OCI-LY1 (cell line): ENCODE data around the gene ELMOD2.

ENCODE experiments used
- H2AFZ ChIP-seq: fragments of 200-600 bp; sonication (generic), shearing (Covaris generic); 2 replicates; pipeline ENCODE4 v1.6.0; 2014; ENCODE audit warnings: antibody characterized with exemption, mild to moderate bottlenecking, low read length
- H3F3A ChIP-seq: fragments of 200-600 bp; sonication (generic), shearing (Covaris generic); 2 replicates; pipeline ENCODE4 v1.6.0; 2014; ENCODE audit warnings: mild to moderate bottlenecking, antibody characterized with exemption, low read length, moderate library complexity; ENCODE audit not compliant: insufficient read depth
- H3K27ac ChIP-seq: fragments of 200-600 bp; sonication (generic); 2 replicates; pipeline ENCODE4 v1.5.1; 2014; ENCODE audit warnings: low read length, mixed run types, mild to moderate bottlenecking, low read depth; ENCODE audit not compliant: poor library complexity, severe bottlenecking
- H3K27me3 ChIP-seq: fragments of 200-600 bp; sonication (generic); 2 replicates; pipeline ENCODE4 v1.6.0; 2014; ENCODE audit warnings: antibody characterized with exemption, mild to moderate bottlenecking, low read length, moderate library complexity; ENCODE audit not compliant: insufficient read depth
- H3K36me3 ChIP-seq: fragments of 200-600 bp; sonication (generic); 2 replicates; pipeline ENCODE4 v1.6.1; 2014; ENCODE audit warnings: mild to moderate bottlenecking, antibody characterized with exemption, low read length, moderate library complexity, mixed read lengths; ENCODE audit not compliant: insufficient read depth
- H3K4me1 ChIP-seq: fragments of 200-600 bp; sonication (generic); 2 replicates; pipeline ENCODE4 v1.5.1; 2014; ENCODE audit warnings: mild to moderate bottlenecking, low read length, moderate library complexity; ENCODE audit not compliant: insufficient read depth, severe bottlenecking
- H3K4me2 ChIP-seq: fragments of 200-600 bp; sonication (generic), shearing (Covaris generic); 2 replicates; pipeline ENCODE4 v1.6.1; 2014; ENCODE audit warnings: low read length
- H3K4me3 ChIP-seq: fragments of 200-600 bp; sonication (generic); 2 replicates; pipeline ENCODE4 v1.5.1; 2014; ENCODE audit warnings: low read length, low read depth, mild to moderate bottlenecking, mixed read lengths; ENCODE audit not compliant: poor library complexity, severe bottlenecking
- H3K79me2 ChIP-seq: fragments of 200-600 bp; shearing (Covaris generic); 2 replicates; pipeline ENCODE4 v1.6.1; 2016; ENCODE audit warnings: mixed run types, low read length, mixed read lengths; ENCODE audit not compliant: insufficient read depth
- H3K9ac ChIP-seq: fragments of 200-600 bp; sonication (generic), shearing (Covaris generic); 2 replicates; pipeline ENCODE4 v1.6.1; 2014; ENCODE audit warnings: mild to moderate bottlenecking, low read length, mixed read lengths
- H3K9me2 ChIP-seq: fragments of 200-600 bp; sonication (generic), shearing (Covaris generic); 2 replicates; pipeline ENCODE4 v1.6.1; 2014; ENCODE audit warnings: low read depth, mild to moderate bottlenecking, low read length, mixed read lengths
- H3K9me3 ChIP-seq: fragments of 200-600 bp; shearing (Covaris generic); 2 replicates; pipeline ENCODE4 v1.6.1; 2014; ENCODE audit warnings: low read length, mixed read lengths
- H4K20me1 ChIP-seq: fragments of 200-600 bp; sonication (generic), shearing (Covaris generic); 2 replicates; pipeline ENCODE4 v1.6.0; 2016; ENCODE audit warnings: mild to moderate bottlenecking, low read length; ENCODE audit not compliant: insufficient read depth
- CTCF ChIP-seq: fragments of 200-600 bp; sonication (generic), shearing (Covaris generic); IDR thresholded peaks from 2 replicates; pipeline ENCODE4 v1.5.1; 2017; ENCODE audit warnings: mild to moderate bottlenecking, antibody characterized with exemption, low read length, moderate library complexity, mixed read lengths
- EZH2 ChIP-seq: fragments of 200-600 bp; sonication (generic), shearing (Covaris generic); IDR thresholded peaks from 2 replicates; pipeline ENCODE4 v1.8.0; 2017; ENCODE audit warnings: borderline replicate concordance, mixed run types, mild to moderate bottlenecking, antibody characterized with exemption, low read length, moderate library complexity, mixed read lengths

The ELMOD2 gene

GRCh38 chr4:140569307-140569638, 45.3 kb downstream of the ELMOD2 start:
- Histone ChIP-seq H3K4me1 (no peaks in the 10 kb centered on the region), H3K9me2 (no peaks in the 10 kb centered on the region), H3F3A (no peaks in the 10 kb centered on the region), H3K9ac (no peak overlapping the region), H3K9me3 (no peaks in the 10 kb centered on the region), H3K27ac (no peak overlapping the region), H3K27me3 (peaks cover 12% of the 10 kb centered on the region; the same call in 1 of the 2 replicates), H4K20me1 (no peaks in the 10 kb centered on the region), H2AFZ (no peak overlapping the region), H3K4me3 (no peak overlapping the region), H3K79me2 (no peaks in the 10 kb centered on the region), H3K4me2 (no peak overlapping the region), H3K36me3 (no peaks in the 10 kb centered on the region)
- TF ChIP-seq CTCF = no peak
- TF ChIP-seq EZH2 = no peak

GRCh38 chr4:140571620-140572019, 47.7 kb downstream of the ELMOD2 start:
- H3K27ac ChIP-seq = no peak overlapping the region
- peaks cover 12% of the 10 kb centered on the region; the same call in 1 of the 2 replicates for H3K27me3 ChIP-seq
- no peaks in the 10 kb centered on the region for H3K9me3 ChIP-seq
- no peak overlapping the region for H3K4me3 ChIP-seq
- no peak for TF ChIP-seq EZH2
- no peaks in the 10 kb centered on the region for H3F3A ChIP-seq
- no peak overlapping the region for H2AFZ ChIP-seq
- no peaks in the 10 kb centered on the region for H3K79me2 ChIP-seq
- H3K9me2 ChIP-seq = no peaks in the 10 kb centered on the region
- H4K20me1 ChIP-seq = no peaks in the 10 kb centered on the region
- no peaks in the 10 kb centered on the region for H3K36me3 ChIP-seq
- H3K4me1 ChIP-seq = no peaks in the 10 kb centered on the region
- no peak overlapping the region for H3K9ac ChIP-seq
- H3K4me2 ChIP-seq = no peak overlapping the region

GRCh38 chr4:140575489-140575888, 51.5 kb downstream of the ELMOD2 start:
- no peak overlapping the region for H2AFZ ChIP-seq

More at GRCh38 chr4:140575489-140575888, 51.5 kb downstream of the ELMOD2 start:
- no peaks in the 10 kb centered on the region for H4K20me1 ChIP-seq
- H3F3A ChIP-seq = no peaks in the 10 kb centered on the region
- no peaks in the 10 kb centered on the region for H3K9me3 ChIP-seq
- H3K36me3 ChIP-seq = no peaks in the 10 kb centered on the region
- H3K4me3 ChIP-seq = no peak overlapping the region
- H3K4me2 ChIP-seq = no peak overlapping the region
- no peaks in the 10 kb centered on the region for H3K4me1 ChIP-seq
- H3K27me3 ChIP-seq = peaks cover 7% of the 10 kb centered on the region; the same call in 1 of the 2 replicates
- no peaks in the 10 kb centered on the region for H3K9me2 ChIP-seq
- no peak overlapping the region for H3K9ac ChIP-seq
- no peak overlapping the region for H3K27ac ChIP-seq
- TF ChIP-seq CTCF (no peak), EZH2 (no peak)
- H3K79me2 ChIP-seq = no peaks in the 10 kb centered on the region
